Measurements from ENCODE around the gene CDC14A. TPM values are rescaled to one million over a fixed set of nuclear protein-coding genes. Genes with fewer than 3 reads are reported as not detected.

CDC14A gene
- total RNA-seq, 4 donors from 2014 or later: 8.6 to 20.1 (median 11.0) TPM

DNA sequence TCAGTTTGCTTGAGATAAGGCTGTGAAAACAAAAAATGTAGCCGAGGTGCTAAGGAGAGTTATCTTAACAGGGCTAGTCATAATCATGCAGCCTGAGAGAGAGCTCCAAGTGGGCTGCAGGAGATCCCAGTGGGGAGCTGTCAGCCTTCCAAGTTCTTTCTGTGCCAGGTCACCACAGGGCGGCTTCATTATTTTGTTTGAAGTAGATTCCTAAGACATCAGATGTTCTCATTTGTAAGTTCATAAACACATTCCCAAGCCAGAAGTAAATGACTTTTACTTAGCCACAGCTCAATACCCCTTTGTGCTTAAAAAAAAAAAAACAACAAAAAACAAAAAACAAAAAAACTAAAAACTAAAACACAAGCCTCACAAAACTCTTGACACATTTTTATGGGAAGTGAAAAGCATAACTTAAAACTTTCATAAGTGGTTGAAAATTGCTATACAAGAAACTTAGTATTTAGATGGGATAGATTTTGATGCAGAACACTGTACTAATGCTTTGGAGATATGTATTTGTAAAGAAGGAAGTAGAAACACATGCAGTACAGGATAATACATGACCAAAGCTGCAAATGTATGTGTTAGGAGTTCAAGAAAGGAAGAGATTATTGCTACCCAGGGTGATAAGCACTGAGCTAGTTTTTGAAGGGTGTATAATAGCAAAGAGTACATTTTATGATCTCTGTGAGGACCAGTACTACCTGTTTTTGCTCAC is 8.6 kb downstream of the CDC14A start:
- peak overlapping the region in 3 of 4 donors; percentile 38 to 59 (median 56) for H3K27ac ChIP-seq
- no peaks in the 10 kb centered on the region for H3K9me3 ChIP-seq
- H3K4me1 ChIP-seq: peaks cover 10 to 61% (median 23%) of the 10 kb centered on the region in 3 donors
- no peaks in the 10 kb centered on the region for H3K36me3 ChIP-seq
- 0% methylated on average over 2 of the region's 2 CpGs for WGBS, 2 donors (ENCODE audit: low coverage in 1 of 2)
- no peaks in the 10 kb centered on the region for H3K27me3 ChIP-seq
- H3K4me3 ChIP-seq: no peak overlapping the region
- peak; percentile 58 for ATAC-seq
- no peak for TF ChIP-seq EP300 (IDR thresholded peaks at IDR 0.05)
- peak; percentile 14 for TF ChIP-seq POLR2AphosphoS5 (IDR thresholded peaks at IDR 0.05)

DNA sequence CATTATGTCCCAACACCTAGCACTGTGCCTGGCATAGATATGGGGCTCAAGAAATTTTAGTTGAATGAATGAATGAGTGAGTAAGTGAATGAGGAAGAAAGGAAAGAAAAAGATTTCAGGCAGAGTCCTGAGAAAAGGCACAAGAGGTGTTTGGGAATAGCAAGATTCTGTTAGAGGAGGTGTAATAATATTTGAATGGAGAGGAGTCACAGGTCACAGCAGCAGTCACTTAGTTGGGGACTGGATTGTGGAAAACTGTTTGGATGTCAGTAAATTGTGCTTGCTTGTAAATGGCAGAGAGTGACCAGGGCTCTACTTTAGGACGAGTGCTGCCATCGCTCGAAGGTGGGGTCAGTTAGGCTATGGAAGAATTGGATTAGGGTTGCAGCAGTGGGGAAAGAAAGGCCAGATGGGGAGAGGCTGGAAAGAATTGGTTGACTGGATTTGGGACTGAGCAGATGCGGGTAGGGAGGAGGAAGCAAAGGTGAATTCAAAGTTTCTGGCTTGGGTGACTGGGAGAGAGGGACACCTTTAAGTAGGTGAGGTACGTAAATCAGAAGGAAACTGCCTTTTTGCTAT is 9.3 kb downstream of the CDC14A start:
- 83 to 86% methylated on average over 5 of the region's 5 CpGs for WGBS, 2 donors (ENCODE audit: low coverage in 1 of 2)
- no peak for ATAC-seq

DNA sequence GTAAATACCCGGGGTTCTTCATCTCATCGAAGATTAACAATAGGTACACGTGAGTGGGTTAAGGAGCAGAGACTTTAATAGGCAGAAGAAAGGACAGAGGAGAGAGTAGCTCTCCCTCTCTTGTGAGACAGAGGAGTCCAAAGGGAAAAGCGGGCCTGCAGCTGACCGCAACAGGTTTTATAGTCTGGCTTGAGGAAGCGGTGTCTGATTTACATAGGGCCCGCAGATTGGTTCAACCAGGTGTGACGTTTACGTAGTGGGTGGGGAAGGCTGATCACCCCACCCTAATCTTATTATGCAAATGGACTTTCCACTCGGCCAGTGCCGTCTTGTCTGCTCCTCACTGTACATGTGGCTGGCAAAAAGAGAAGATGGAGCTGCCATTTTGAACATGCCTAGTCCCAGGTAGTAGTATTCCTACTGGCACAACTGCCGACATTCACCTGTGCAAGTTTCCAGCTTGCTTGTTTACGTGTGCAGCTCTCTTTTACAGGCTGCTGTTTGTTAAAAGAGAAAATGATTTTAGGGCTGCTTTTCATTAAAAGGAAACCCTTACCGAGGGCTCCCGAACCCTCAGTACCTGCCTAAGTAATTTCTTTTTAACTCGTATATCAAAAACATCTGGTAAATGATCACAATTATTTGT is 10.6 kb downstream of the CDC14A start:
- TF ChIP-seq POLR2A (IDR thresholded peaks at IDR 0.05) (no peak), POLR2AphosphoS5 (IDR thresholded peaks at IDR 0.05) (no peak), EP300 (IDR thresholded peaks at IDR 0.05) (no peak)
- TF ChIP-seq, protein P1, sequence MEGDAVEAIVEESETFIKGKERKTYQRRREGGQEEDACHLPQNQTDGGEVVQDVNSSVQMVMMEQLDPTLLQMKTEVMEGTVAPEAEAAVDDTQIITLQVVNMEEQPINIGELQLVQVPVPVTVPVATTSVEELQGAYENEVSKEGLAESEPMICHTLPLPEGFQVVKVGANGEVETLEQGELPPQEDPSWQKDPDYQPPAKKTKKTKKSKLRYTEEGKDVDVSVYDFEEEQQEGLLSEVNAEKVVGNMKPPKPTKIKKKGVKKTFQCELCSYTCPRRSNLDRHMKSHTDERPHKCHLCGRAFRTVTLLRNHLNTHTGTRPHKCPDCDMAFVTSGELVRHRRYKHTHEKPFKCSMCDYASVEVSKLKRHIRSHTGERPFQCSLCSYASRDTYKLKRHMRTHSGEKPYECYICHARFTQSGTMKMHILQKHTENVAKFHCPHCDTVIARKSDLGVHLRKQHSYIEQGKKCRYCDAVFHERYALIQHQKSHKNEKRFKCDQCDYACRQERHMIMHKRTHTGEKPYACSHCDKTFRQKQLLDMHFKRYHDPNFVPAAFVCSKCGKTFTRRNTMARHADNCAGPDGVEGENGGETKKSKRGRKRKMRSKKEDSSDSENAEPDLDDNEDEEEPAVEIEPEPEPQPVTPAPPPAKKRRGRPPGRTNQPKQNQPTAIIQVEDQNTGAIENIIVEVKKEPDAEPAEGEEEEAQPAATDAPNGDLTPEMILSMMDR (IDR thresholded peaks at IDR 0.05): no peak
- H3K27me3 ChIP-seq: no peaks in the 10 kb centered on the region

More for the DNA sequence above, 9.3 kb downstream of the CDC14A start:
- Histone ChIP-seq H3K27me3 (no peaks in the 10 kb centered on the region), H3K4me1 (peaks cover 10 to 54% (median 23%) of the 10 kb centered on the region in 3 donors), H3K4me3 (no peak overlapping the region), H3K27ac (peak overlapping the region in 3 of 4 donors; percentile 38 to 59 (median 56)), H3K9me3 (no peaks in the 10 kb centered on the region), H3K36me3 (no peaks in the 10 kb centered on the region)
- TF ChIP-seq, protein P1 (IDR thresholded peaks at IDR 0.05): no peak
- no peak for TF ChIP-seq POLR2A (IDR thresholded peaks at IDR 0.05)
- TF ChIP-seq EP300 (IDR thresholded peaks at IDR 0.05): no peak
- TF ChIP-seq POLR2AphosphoS5 (IDR thresholded peaks at IDR 0.05): no peak

DNA sequence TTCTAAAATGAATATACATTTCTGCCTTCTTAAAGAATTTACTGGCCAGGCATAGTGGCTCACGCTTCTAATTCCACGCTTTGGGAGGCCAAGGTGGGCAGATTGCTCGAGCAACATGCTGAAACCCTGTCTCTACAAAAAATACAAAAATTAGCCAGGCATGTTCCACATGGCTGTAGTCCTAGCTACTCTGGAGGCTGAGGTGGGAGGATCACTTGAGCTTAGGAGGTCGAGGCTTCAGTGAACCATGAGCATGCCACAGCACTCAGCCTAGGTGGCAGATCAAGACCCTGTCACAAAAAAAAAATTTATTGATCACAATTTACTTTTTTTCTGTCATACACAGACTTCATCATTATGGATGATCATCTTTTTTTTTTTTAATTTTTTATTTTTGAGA is 11.5 kb downstream of the CDC14A start:
- ATAC-seq: no peak
- Histone ChIP-seq H3K27ac (no peak overlapping the region), H3K36me3 (no peaks in the 10 kb centered on the region), H3K9me3 (no peaks in the 10 kb centered on the region), H3K4me1 (peaks cover 0 to 32% (median 15%) of the 10 kb centered on the region in 3 donors), H3K27me3 (no peaks in the 10 kb centered on the region), H3K4me3 (no peak overlapping the region)
- TF ChIP-seq, protein P1 (IDR thresholded peaks at IDR 0.05): no peak
- TF ChIP-seq POLR2AphosphoS5 (IDR thresholded peaks at IDR 0.05) (no peak), EP300 (IDR thresholded peaks at IDR 0.05) (no peak), POLR2A (IDR thresholded peaks at IDR 0.05) (no peak)
- WGBS, 2 donors (ENCODE audit: low coverage in 1 of 2): 92 to 100% methylated on average over 4 of the region's 4 CpGs

More for the DNA sequence above, 10.6 kb downstream of the CDC14A start:
- Histone ChIP-seq H3K9me3 (no peaks in the 10 kb centered on the region), H3K4me1 (peaks cover 5 to 41% (median 17%) of the 10 kb centered on the region in 3 donors), H3K36me3 (no peaks in the 10 kb centered on the region), H3K27ac (no peak overlapping the region), H3K4me3 (no peak overlapping the region)
- WGBS, 2 donors (ENCODE audit: low coverage in 1 of 2): 90 to 96% methylated on average over 14 of the region's 16 CpGs
- no peak for ATAC-seq

DNA sequence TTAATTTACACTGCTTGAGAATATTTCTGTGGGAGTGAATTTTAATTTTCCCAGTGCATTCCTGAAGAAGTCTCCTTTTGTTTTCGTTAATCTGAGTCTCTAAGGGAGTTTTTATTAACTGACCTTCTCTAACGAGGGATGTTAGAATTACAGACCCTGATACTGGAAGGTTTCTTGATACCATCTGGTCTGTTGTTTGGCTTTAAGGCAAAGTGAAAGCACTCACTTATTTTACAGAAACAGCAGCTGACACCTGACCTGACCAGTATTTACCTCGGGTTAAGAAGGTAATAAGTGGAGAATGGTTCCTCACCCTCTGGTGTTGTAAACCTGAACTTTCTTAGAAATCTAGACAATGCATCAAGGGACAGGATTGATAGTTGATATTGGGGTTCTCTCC is 12.4 kb downstream of the CDC14A start:
- Histone ChIP-seq H3K9me3 (no peaks in the 10 kb centered on the region), H3K27me3 (no peaks in the 10 kb centered on the region), H3K4me3 (no peak overlapping the region), H3K36me3 (no peaks in the 10 kb centered on the region), H3K4me1 (peaks cover 0 to 23% (median 11%) of the 10 kb centered on the region in 3 donors), H3K27ac (no peak overlapping the region)
- 54% methylated on average over 3 of the region's 3 CpGs for WGBS, 2 donors (ENCODE audit: low coverage in 1 of 2)
- TF ChIP-seq EP300 (IDR thresholded peaks at IDR 0.05): no peak
- TF ChIP-seq, protein P1 (IDR thresholded peaks at IDR 0.05): no peak
- TF ChIP-seq POLR2AphosphoS5 (IDR thresholded peaks at IDR 0.05): no peak
- no peak for TF ChIP-seq POLR2A (IDR thresholded peaks at IDR 0.05)
- no peak for ATAC-seq
